ENCODE results near the gene PDCD4.
"Not testable (repeated sequence)": the region's sequence is repeated elsewhere in the genome, so short reads cannot be mapped to it uniquely, and the experiment has no call there.

PDCD4 gene

DNA sequence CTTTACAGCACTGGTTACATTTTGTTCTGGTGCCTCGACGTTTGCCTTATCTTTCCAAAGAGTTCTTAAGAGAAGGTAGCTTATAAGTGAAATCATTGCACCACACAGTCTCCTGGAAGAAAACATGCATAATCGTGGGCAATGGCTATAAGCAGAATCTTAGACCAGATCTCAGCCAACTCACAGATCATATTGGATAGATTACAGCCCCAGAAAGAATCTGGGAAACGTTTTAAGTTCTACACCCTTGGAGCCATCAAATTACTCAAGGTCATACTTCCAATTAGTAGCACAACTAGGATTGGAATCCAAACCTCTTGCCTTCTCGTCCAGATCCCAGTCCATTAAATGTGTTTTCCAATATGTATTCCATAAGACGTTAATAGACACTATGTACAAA is 8.8 kb upstream of the PDCD4 start:
- no peak for DNase-seq

DNA sequence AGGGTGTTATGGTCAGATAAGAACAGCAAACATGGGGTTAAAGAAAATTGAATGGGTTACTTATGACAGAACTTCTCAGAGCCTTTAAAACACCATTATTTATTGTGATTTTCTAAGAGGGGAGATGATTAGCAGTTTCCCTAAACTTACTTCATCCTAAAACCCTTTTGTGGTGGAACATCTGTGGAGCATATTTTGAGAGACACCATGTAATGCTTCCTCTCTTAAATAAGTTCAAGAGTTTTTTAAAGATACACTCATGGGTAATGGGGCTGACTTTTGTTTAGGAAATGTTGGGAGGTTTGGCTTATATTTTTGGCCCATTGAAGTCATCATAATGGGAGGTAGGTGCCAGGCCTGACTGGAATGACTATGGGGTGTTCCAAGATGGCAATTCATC is 8.4 kb upstream of the PDCD4 start:
- no peak for DNase-seq

DNA sequence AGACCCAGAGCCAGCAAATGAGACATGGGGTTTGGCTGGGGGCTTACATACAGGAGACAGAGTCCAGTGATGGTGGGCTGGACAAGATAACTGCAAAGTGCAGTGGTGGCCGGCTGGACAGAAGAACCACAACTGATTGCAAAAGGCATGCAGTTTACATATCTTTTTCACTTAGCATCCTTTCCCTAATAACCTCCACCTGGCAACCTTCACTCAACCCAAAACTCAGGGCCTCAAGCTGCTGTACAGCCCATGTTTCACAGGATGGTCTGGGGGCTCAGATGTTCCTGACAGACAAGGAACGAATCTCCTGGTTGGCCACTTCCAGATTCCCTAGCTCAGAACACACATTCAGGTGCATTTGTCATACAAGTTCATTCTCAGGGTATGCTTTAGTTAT is 7.8 kb upstream of the PDCD4 start:
- DNase-seq = no peak

DNA sequence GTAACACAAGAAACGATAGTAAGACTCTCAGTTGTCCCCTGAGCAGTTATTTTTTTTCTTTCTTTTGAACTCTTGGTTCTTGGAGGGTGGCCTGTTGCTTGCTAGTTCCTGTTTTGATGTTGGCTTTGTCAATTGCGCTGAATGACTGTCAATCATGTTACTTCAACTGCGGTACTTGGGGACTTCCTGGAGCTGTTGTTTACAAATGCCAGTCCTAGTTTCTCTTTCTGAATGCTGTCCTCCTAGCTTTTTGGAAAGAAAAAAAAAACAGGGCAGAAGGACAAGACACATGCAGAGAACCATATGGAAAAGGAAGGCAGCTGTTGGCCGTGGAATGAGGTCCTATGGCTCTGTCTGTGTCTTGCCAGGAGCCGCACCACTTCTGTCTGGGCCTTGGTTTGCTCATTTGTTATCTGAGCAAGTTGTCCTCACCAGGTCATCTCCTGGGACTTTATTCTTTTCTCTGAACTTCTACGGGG is 7.0 kb upstream of the PDCD4 start:
- DNase-seq = peak; percentile 81

DNA sequence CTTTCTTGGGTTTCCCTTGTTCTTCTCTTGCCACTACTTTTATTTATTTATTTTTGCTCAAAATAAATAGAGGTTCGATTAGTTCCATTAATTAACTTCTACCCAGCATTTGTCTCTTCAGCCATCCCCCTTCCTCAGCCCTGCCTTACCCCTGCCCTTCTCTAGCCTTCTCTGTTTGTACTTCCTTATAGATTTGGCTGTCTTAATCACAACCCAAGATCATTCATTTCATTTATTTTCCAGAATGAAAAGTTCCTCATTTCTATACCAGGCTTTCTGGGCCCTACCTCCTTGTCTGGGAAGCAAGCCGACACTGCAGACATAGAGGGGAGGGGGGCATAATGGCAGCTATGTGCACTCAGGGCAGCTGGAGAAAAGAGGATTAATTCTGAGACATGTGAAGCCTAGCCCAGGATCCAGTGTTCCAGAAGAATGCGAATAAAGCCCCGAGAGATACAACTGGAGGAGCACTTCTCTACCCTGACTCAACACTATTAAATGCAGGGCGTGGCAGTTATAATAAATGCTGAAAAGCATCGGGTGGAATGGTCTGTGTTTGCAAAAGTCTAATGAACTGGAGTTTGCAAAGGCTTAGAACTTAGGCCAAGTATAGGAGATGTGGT is 6.4 kb upstream of the PDCD4 start:
- no peak for DNase-seq

DNA sequence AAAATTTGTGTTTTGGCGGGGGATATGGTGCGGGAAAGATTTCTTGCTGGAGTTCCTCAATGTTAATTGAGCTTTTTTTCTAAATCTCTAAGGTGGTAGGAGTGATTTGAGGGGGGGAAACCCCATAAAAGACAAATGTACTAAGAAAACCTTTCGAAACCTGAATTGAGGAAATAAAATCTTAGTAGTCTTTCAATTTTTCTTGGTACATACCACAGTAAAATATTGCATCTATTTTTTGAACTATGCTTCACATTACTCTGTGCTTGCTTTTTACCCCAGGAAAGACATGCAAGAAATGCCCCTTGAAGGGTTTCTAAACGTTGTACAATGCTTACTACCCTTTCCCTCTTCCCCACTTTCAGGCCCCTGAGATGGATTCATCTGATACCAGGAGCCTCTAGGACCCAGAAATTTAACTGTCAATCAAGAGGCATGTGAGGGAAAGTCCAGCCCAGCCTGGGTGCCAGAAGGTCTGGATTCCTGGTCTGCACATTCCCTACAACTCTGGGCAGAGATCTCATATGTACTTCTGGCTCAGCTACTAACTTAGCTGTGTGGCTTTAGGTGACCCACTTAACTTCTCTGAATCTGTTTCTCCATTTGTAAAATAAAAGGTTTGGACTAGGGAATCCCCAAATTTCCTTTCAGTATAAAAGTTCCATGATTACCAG is 5.8 kb upstream of the PDCD4 start:
- no peak for DNase-seq

DNA sequence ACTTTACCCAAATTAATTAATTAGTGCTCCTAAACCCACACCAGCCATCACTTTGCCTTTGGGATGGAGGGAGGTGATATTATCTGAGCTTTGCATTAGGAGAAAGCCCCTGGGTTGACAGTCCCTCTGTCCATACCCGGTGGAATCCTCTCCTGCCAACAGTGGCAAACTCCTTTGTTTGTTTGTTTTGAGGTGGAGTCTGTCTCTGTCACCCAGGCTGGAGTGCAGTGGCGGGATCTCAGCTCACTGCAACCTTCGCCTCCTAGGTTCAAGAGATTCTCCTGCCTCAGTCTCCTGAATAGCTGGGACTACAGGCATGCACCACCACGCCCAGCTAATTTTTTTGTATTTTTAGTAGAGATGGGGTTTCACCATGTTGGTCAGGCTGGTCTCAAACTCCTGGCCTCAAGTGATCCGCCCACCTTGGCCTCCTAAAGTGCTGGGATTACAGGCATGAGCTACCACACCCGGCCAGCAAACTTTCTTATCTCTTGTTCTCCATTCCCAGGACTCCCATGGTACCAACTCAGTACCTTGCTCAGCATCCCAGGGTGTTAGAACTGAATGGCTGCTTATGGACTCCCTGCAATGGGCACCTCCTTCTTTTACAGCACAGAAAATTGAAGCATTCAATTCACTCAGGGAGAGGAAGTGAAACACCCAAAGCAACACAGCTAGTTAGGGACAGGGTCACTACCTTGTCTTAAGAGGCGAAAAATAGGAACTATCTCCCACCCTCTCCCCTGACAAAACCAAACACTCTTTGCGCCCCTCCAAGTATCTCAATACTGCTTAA is 4.5 kb upstream of the PDCD4 start:
- DNase-seq = not testable (repeated sequence)

DNA sequence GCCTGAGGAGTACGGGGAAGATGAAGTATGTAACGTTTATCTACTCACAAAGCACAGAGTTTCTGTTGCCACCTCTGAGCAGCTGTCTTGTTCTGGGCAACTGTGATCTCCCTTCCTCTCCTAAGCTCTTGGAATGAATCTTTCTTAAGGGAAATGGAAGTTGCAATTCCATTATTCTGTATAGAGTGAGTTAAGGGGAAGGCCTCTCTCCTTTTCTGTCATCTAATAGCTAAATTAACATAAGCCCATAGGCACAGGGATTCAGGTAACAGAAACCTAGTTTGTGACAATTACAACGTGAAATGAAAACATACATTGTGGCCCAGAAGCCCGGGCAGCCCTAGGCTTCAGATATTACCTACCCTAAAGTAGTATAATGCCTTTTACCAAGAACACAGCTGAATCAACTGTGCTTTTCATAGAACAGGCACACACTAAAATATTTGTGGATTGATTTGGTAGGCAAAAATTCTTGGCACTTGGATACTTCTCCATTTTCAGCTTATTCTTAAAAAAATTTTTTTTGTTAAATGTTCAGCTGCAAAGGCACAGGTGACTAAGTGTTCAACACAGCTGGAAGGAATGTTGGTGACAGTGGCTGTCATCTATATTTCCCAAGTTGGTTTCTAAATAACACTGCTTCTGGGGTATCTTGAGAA is 3.8 kb upstream of the PDCD4 start:
- no peak for DNase-seq

DNA sequence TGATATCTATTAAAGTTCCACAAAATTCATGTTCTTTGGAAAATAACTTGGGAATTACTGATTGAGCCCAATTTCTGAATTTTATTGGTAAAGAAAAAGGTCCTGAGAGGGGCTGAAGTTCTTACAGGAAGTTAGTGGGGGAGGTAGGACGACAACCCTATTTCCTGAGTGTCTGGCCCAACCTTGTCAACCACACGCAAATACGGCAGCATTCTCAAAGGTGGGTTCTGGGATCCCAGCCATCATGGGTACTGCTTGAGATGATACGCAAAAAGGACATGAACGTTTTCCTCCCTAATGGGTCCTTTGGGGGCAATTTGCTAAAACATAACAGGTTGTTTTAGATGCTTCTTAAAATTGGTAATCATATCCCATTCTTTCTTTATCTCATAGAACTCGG is 2.7 kb upstream of the PDCD4 start:
- peak; percentile 78 for DNase-seq

DNA sequence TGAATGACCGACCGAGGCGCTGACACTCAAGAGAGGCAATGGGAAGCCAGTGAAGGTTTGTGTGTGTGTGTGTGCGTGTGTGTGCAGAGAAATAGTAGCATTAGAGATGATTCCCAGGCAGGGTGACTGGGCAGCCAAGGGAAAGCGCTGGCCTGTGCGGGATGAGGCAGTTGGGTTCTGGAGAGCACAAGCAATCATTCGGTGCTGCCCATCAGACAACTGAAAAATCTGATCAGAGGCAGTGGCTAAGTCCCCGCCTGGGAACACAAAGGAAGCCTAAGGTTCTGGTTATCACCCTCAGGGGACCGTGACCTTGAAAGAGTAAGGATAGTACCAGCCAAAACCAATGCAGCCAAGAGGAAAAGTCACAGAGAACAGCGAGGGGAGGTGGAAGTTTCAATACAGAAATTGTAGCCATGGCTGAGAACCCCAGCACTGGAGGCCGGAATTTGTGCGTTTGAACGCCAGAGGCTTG is 868 bp upstream of the PDCD4 start:
- DNase-seq = no peak

DNA sequence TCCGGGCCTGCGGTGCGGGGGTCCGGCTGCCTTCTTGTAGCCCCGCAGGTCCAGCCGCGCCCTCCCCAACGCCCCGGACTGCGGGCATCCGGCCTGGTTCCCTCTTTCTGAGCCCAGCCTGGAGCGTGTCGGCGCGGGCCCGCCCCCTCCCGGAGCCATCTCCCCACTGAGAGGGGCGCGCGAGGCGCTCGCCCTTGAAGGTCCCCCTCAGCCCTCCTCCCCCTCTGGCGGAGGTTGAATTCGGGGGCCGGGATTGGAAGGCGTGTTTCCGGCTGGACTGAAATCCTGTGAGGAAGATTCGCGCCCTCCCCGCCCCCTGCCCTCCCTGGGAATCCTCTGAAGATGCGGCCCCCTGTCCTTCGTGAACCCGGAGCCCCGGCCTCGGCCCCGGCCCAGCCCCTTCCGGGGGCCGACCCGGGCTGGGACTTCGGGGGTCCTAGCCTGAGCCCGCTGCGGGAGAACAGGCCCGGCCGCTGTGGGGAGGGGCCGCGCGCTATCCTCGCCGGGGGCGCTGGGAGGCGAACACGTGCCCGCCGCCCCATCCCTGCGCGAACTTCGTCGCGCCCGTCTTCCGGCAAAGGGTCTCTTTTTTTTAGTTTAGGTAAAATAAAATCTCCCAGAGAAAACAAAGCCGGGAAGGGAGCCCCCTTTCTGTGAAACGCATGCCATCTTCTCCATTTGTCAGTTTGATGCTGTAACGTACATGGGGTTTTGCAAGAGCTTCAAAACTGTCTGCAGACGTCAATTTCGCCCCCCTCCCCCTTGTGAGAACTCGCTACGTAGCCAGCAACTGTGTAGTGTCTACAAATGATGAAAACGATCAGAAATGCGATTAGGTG is 636 bp downstream of the PDCD4 start:
- DNase-seq = peak; percentile 92

DNA sequence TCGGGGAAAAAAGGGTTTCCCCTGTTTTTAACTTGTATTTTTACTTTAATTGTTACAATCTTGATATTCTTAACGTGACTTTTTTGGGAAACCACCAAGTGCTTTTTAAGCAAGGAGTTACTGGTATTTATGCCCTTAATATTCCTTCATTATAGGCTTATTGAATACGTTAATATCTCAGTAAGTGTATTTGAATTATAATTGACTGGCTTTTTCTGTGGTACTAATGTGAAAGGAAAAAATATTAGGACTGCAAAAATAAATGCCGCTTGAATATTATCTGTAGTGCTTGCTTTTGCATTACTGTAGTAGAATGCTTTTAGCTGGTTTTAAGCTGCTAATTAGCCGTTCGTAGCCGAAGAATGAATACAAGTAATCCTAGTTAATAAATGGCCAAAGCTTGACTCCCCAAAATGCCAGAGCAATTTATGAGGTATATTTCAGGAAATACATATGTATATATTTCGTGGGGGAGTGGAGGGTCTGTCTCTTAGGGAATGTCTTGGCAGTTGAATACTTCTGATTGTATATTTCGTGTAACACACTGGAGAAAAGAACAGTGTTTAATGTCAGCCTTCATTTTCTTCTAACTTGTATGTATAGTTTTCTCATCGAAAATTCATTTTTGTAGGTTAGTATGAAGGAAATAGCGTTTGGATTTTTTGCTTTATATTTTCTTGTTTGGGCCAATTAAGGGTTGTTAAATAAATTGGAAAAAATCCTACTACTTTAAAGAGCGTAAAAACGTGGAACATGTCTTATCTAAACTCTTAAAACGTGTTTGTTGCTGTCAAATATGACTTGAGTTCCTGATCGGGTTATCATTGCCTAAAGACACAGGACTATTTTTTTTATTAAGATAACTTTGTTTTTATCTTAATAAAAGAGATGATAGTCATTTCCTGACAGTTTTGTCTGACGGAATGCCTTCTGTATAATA is 1.5 kb downstream of the PDCD4 start:
- DNase-seq = no peak

DNA sequence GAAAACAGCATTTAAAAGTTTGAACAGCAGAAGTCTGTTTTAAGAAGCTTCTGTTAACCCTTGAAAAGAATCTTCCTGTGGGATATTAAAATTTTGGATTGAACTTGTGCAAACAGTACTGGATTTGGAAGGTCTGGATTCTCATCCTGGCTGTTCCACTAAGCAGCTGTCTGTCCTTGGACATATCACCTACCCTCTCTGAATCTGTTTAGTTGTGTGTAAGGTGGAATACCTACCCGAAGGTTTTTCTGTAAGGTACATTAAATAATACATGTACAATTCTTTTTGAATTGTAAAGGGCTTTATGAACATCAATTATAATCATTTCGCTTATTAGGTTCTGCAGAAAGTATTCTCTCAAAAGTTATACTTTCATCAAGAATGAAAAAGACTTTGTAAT is 2.2 kb downstream of the PDCD4 start:
- DNase-seq = no peak

DNA sequence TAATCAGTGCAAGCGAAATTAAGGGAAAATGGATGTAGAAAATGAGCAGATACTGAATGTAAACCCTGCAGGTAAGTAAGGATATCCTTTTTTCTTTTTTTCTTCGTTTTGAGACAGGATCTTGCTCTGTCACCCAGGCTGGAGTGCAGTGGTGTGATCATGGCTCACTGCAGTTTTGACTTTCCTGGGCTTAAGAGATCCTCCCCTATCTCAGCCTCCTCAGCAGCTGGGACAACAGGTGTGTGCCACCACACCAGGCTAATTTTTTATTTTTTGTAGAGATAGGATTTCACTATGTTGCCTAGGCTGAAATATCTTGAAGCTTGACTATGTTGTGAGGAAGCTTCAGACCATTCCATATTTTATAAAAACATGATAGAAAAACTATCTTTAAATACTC is 4.3 kb downstream of the PDCD4 start:
- no peak for DNase-seq

DNA sequence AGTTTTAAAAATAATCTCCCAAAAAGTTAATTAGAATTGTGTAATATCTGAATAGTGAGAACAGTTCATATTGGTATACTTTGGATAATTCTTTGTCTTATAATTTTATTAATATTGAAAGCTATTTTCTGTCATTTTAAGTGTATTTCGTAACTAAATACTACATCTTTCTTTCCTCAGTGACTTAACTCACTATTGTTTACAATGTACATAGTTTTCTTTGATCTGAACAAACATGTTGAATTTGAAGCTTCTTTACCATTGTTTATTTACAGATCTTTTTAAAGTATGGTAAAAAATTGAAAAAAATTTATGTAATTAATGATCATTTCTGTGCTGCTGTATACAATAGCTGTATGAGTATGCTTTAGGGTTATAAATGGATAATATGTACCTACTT is 5.1 kb downstream of the PDCD4 start:
- no peak for DNase-seq

DNA sequence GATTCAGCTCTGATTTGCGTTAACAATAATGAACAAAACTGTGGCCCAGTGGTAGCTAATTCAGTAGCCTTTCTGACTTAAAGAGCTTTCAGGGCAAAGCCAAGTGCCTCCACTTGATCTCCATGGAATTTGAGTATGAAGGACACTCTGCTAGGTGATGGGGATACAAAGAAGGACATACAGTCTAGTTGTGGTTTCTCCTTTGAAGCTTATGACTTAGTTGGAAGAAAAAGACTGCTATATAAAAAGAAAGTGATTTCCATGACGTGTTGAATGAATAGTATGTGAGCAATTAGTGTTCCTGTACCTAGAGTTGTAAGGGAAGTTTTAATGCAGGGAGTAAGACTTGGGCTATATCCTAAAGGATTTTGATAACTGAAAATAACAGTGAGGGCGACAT is 8.3 kb downstream of the PDCD4 start:
- DNase-seq = no peak

DNA sequence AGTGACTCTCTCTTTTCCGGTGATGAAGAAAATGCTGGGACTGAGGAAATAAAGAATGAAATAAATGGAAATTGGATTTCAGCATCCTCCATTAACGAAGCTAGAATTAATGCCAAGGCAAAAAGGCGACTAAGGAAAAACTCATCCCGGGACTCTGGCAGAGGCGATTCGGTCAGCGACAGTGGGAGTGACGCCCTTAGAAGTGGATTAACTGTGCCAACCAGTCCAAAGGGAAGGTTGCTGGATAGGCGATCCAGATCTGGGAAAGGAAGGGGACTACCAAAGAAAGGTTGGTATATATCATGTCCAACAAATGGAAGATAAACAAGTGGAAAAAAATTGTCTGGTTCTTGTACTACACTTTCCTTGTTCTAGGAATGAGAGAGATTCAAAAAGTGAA is 9.5 kb downstream of the PDCD4 start:
- no peak for DNase-seq

DNA sequence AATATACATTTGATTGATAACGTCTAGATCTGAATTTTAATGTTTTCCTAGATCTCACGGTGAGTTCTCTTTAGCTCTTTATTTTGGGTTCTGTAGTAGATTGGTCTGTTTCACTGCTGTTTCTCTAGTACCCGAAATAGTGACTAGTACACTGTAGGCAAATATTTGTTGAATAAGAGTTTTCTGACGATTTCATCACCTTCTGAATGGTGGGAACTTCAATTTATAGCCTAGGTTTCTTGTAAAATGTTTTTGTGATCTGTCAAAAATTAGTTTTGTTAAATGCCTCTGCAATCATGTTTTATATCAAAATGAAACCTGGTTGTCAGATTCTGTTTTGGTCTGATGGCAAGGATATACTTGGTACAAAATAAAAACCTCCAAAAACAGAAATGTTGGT is 10.2 kb downstream of the PDCD4 start:
- no peak for DNase-seq

DNA sequence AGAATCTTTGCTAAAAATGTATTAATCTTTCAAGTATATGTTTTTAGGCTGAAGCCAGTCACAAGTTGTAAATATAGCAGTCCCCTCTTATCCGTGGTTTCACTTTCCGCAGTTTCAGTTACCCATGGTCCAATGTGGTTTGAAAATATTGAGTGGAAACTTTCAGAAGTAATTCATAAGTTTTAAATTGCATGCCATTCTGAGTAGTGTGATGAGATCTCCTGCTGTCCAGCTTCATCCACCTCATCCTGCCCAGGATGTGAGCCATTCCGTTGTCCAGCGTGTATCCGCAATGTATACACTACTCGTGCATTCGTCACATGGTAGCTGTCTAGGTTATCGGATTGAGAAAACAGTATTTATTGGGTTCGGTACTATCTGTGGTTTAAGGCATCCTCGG is 12.2 kb downstream of the PDCD4 start:
- no peak for DNase-seq

DNA sequence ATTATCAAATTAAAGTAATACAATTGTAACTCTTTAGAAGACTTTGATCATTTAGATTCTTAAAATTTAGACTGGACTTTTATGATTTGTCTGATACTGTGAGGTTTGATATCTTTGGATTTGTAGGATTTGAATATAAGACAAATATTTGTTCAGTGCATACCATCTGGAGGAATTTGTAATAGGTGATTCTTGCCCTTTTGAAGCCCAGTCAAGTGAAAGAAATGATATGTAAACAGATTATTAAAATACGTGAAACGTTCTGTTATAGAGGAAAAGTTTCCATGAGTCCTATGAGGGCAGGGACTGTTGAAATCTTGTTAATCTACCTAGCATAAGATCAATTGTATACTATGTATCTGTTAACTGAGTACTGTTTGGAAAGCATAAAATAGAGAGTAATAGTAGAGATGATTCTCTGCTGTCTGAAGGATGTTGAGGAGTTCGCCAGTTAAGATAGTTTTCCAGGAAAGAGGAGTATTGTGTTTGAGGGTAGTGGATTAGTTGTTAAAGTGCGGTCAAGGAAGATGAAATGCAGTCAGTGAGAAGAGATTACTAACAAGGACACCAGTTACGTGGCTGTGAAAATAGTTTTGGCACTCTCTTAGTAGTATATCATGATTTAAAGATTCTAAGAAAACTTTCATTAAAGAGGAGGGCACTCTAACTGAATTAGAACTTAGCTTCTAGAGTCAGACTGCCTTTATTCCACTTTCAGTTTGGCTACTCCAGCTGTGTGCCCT is 14.4 kb downstream of the PDCD4 start:
- DNase-seq = no peak

DNA sequence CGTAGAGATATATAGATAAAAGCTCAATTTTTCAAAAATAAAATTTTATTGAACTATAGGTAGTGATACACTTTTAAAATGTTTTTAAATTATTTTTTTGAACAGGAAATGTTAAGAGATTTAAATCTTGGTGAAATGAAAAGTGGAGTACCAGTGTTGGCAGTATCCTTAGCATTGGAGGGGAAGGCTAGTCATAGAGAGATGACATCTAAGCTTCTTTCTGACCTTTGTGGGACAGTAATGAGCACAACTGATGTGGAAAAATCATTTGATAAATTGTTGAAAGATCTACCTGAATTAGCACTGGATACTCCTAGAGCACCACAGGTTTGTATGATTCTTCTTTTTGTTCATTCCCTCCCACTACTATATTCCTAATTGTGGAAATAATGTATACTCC is 15.8 kb downstream of the PDCD4 start:
- DNase-seq = no peak

Data from CD4-positive, alpha-beta T cell treated with Interleukin-15 for 1 hour (primary cell).